HCT116 (cell line): ENCODE measurements around the gene UBE2F.

Source experiments
- ATF3 ChIP-seq: IDR thresholded peaks from 2 replicates; pipeline ENCODE4 v1.6.1; 2012
- CTCF ChIP-seq, 3 experiments: fragments of 200-600 bp in 1 of 3; sonication (generic) in 1 of 3; IDR thresholded peaks in 2 of 3; conservative IDR thresholded peaks in 1 of 3; 2 replicates each; pipeline ENCODE4 v1.5.1; 2012 to 2017; ENCODE audit warnings: low read depth in 2 of 3, low read length in 2 of 3, antibody characterized with exemption in 1 of 3, borderline replicate concordance in 1 of 3, control low read depth in 1 of 3, mild to moderate bottlenecking in 1 of 3, mixed read lengths in 1 of 3, mixed run types in 1 of 3, moderate library complexity in 1 of 3; ENCODE audit not compliant: insufficient read depth in 1 of 3
- EZH2 ChIP-seq: fragments of 200-600 bp; sonication (generic); IDR thresholded peaks from 2 replicates; pipeline ENCODE4 v1.6.1; 2017; ENCODE audit warnings: antibody characterized with exemption, mixed run types
- TF ChIP-seq, protein P1 (sequence below): IDR thresholded peaks from 2 replicates; pipeline ENCODE4 v1.6.1; 2012; ENCODE audit warnings: low read depth
- TF ChIP-seq, protein P2 (sequence below): IDR thresholded peaks from 2 replicates; pipeline ENCODE4 v1.6.1; 2011; ENCODE audit warnings: mild to moderate bottlenecking, low read length, moderate library complexity; ENCODE audit not compliant: insufficient replicate concordance; ENCODE audit errors: extremely low read depth

DNA sequence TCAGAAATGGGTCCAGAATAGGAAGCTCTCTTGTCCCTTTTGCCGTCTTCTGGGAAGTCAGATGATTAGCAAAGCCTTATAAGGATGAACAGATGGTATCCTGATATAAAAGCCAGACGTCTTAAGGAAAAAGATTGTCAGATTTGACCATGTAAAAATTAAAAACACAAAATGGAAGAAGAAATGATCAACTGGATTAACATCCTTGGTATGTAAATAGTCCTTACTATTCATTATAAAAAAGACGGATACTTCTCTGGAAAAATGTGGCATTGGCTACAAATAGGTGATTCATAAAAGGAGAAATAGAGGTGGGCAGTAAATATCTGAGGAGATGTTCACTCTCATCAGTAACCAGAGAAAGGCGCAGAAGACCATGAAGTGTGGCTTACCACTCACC is 60.2 kb downstream of the UBE2F start:
- no peak for TF ChIP-seq ATF3
- TF ChIP-seq CTCF (IDR thresholded peaks at IDR 0.05 in 2 of 3, conservative IDR thresholded peaks at IDR 0.05 in 1 of 3; ENCODE audit: borderline replicate concordance in 1 of 3, insufficient read depth in 1 of 3, low read depth in 2 of 3, low read length in 2 of 3) = no peak
- TF ChIP-seq, protein P1, sequence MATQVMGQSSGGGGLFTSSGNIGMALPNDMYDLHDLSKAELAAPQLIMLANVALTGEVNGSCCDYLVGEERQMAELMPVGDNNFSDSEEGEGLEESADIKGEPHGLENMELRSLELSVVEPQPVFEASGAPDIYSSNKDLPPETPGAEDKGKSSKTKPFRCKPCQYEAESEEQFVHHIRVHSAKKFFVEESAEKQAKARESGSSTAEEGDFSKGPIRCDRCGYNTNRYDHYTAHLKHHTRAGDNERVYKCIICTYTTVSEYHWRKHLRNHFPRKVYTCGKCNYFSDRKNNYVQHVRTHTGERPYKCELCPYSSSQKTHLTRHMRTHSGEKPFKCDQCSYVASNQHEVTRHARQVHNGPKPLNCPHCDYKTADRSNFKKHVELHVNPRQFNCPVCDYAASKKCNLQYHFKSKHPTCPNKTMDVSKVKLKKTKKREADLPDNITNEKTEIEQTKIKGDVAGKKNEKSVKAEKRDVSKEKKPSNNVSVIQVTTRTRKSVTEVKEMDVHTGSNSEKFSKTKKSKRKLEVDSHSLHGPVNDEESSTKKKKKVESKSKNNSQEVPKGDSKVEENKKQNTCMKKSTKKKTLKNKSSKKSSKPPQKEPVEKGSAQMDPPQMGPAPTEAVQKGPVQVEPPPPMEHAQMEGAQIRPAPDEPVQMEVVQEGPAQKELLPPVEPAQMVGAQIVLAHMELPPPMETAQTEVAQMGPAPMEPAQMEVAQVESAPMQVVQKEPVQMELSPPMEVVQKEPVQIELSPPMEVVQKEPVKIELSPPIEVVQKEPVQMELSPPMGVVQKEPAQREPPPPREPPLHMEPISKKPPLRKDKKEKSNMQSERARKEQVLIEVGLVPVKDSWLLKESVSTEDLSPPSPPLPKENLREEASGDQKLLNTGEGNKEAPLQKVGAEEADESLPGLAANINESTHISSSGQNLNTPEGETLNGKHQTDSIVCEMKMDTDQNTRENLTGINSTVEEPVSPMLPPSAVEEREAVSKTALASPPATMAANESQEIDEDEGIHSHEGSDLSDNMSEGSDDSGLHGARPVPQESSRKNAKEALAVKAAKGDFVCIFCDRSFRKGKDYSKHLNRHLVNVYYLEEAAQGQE = no peak
- TF ChIP-seq EZH2 = no peak
- TF ChIP-seq, protein P2, sequence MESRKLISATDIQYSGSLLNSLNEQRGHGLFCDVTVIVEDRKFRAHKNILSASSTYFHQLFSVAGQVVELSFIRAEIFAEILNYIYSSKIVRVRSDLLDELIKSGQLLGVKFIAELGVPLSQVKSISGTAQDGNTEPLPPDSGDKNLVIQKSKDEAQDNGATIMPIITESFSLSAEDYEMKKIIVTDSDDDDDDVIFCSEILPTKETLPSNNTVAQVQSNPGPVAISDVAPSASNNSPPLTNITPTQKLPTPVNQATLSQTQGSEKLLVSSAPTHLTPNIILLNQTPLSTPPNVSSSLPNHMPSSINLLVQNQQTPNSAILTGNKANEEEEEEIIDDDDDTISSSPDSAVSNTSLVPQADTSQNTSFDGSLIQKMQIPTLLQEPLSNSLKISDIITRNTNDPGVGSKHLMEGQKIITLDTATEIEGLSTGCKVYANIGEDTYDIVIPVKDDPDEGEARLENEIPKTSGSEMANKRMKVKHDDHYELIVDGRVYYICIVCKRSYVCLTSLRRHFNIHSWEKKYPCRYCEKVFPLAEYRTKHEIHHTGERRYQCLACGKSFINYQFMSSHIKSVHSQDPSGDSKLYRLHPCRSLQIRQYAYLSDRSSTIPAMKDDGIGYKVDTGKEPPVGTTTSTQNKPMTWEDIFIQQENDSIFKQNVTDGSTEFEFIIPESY = no peak
